HEK293 (cell line): ENCODE results near the gene XDH.

Experiments
- CTCF ChIA-PET: fragments of 350-600 bp; formaldehyde crosslinking; extraction: SDS; loops from one replicate; lab custom pipeline; 2021; ENCODE audit warnings: antibody characterized with exemption; lab: Yijun Ruan, JAX
- POLR2A ChIA-PET: fragments of 300-600 bp; formaldehyde crosslinking; extraction: SDS; loops from one replicate; lab custom pipeline; 2020; ENCODE audit warnings: antibody characterized with exemption, inconsistent platforms; lab: Yijun Ruan, JAX
- H3K27ac ChIP-seq: fragments of 200-500 bp; sonication (Bioruptor generic); 2 replicates; pipeline ENCODE4 v1.5.1; 2014; ENCODE audit warnings: low read depth, low read length, control low read depth, inconsistent platforms; ENCODE audit errors: extremely low read depth
- H3K36me3 ChIP-seq, 2 experiments: fragments of 200-500 bp in 1 of 2; sonication (Bioruptor generic) in 1 of 2; 1 replicate in 1 of 2; 2 replicates in 1 of 2; pipeline ENCODE4 v1.5.1; 2014 to 2017; ENCODE audit warnings: inconsistent platforms in 2 of 2, low read length in 2 of 2; ENCODE audit not compliant: control insufficient read depth in 2 of 2, insufficient read depth in 1 of 2
- H3K4me1 ChIP-seq: fragments of 200-500 bp; sonication (Bioruptor generic); 2 replicates; pipeline ENCODE4 v1.5.1; 2014; ENCODE audit warnings: mild to moderate bottlenecking, low read length, inconsistent platforms; ENCODE audit not compliant: control insufficient read depth, insufficient read depth
- H3K4me3 ChIP-seq: 2 replicates; pipeline ENCODE4 v1.5.1; 2011; ENCODE audit warnings: low read depth, mild to moderate bottlenecking, control low read depth, low read length, moderate library complexity
- H3K9me3 ChIP-seq: fragments of 200-500 bp; sonication (Bioruptor generic); 2 replicates; pipeline ENCODE4 v1.5.1; 2014; ENCODE audit warnings: low read depth, low read length, inconsistent platforms; ENCODE audit not compliant: control insufficient read depth, insufficient read depth
- BCL11A ChIP-seq: fragments of 450-650 bp; formaldehyde crosslinking; IDR thresholded peaks from 2 replicates; pipeline ENCODE4 v1.5.1; 2016; ENCODE audit warnings: low read depth, missing biosample characterization, missing genetic modification characterization
- BCL11B ChIP-seq: fragments of 450-650 bp; formaldehyde crosslinking; IDR thresholded peaks from 2 replicates; pipeline ENCODE4 v1.5.1; 2016; ENCODE audit warnings: low read depth, missing biosample characterization, missing genetic modification characterization
- GLI4 ChIP-seq: fragments of 450-650 bp; formaldehyde crosslinking; IDR thresholded peaks from 2 replicates; pipeline ENCODE4 v1.5.1; 2016; ENCODE audit warnings: missing biosample characterization, missing genetic modification characterization
- HOXC10 ChIP-seq: sonication (generic); formaldehyde crosslinking; IDR thresholded peaks from 2 replicates; pipeline ENCODE4 v1.8.1; 2023; ENCODE audit warnings: mild to moderate bottlenecking, missing genetic modification reagents
- ZBTB17 ChIP-seq: fragments of 450-650 bp; formaldehyde crosslinking; IDR thresholded peaks from 2 replicates; pipeline ENCODE4 v1.5.1; 2016; ENCODE audit warnings: missing biosample characterization, missing genetic modification characterization
- ZFP41 ChIP-seq: fragments of 450-650 bp; formaldehyde crosslinking; IDR thresholded peaks from 2 replicates; pipeline ENCODE4 v1.5.1; 2016; ENCODE audit warnings: missing biosample characterization, missing genetic modification characterization, borderline replicate concordance
- ZNF10 ChIP-seq: fragments of 450-650 bp; formaldehyde crosslinking; IDR thresholded peaks from 2 replicates; pipeline ENCODE4 v1.5.1; 2017; ENCODE audit warnings: missing biosample characterization, missing genetic modification characterization
- ZNF175 ChIP-seq: fragments of 450-650 bp; formaldehyde crosslinking; IDR thresholded peaks from 2 replicates; pipeline ENCODE4 v1.5.1; 2016; ENCODE audit warnings: missing biosample characterization, missing genetic modification characterization
- ZNF202 ChIP-seq: fragments of 450-650 bp; formaldehyde crosslinking; IDR thresholded peaks from 2 replicates; pipeline ENCODE4 v1.5.1; 2016; ENCODE audit warnings: missing biosample characterization, missing genetic modification characterization, borderline replicate concordance
- ZNF214 ChIP-seq: fragments of 450-650 bp; formaldehyde crosslinking; IDR thresholded peaks from 2 replicates; pipeline ENCODE4 v1.5.1; 2017; ENCODE audit warnings: missing biosample characterization, mild to moderate bottlenecking, missing genetic modification characterization, borderline replicate concordance
- ZNF311 ChIP-seq: fragments of 450-650 bp; formaldehyde crosslinking; IDR thresholded peaks from 2 replicates; pipeline ENCODE4 v1.5.1; 2017; ENCODE audit warnings: missing biosample characterization, missing genetic modification characterization, borderline replicate concordance
- ZNF324 ChIP-seq: fragments of 450-650 bp; formaldehyde crosslinking; IDR thresholded peaks from 2 replicates; pipeline ENCODE4 v1.5.1; 2016; ENCODE audit warnings: missing biosample characterization, missing genetic modification characterization
- ZNF341 ChIP-seq: fragments of 450-650 bp; formaldehyde crosslinking; IDR thresholded peaks from 2 replicates; pipeline ENCODE4; 2016; ENCODE audit warnings: low read depth, missing biosample characterization, missing genetic modification characterization
- ZNF521 ChIP-seq: fragments of 450-650 bp; formaldehyde crosslinking; IDR thresholded peaks from 2 replicates; pipeline ENCODE4 v1.5.1; 2017; ENCODE audit warnings: missing biosample characterization, mild to moderate bottlenecking, missing genetic modification characterization
- ZNF555 ChIP-seq: fragments of 450-650 bp; formaldehyde crosslinking; conservative IDR thresholded peaks from 2 replicates; pipeline ENCODE4 v1.5.1; 2017; ENCODE audit warnings: missing biosample characterization, mild to moderate bottlenecking, missing genetic modification characterization, inconsistent platforms
- ZNF600 ChIP-seq: fragments of 450-650 bp; formaldehyde crosslinking; IDR thresholded peaks from 2 replicates; pipeline ENCODE4 v1.5.1; 2016; ENCODE audit warnings: missing biosample characterization, missing genetic modification characterization
- ZNF776 ChIP-seq: fragments of 450-650 bp; formaldehyde crosslinking; IDR thresholded peaks from 2 replicates; pipeline ENCODE4 v1.5.0; 2017; ENCODE audit warnings: missing biosample characterization, missing genetic modification characterization, borderline replicate concordance
- ZNF785 ChIP-seq: fragments of 450-650 bp; formaldehyde crosslinking; IDR thresholded peaks from 2 replicates; pipeline ENCODE4 v1.5.1; 2016; ENCODE audit warnings: missing biosample characterization, missing genetic modification characterization
- ZNF843 ChIP-seq: fragments of 450-650 bp; formaldehyde crosslinking; IDR thresholded peaks from 2 replicates; pipeline ENCODE4 v1.5.1; 2016; ENCODE audit warnings: missing biosample characterization, missing genetic modification characterization
- TF ChIP-seq, protein P1 (sequence below): fragments of 450-650 bp; formaldehyde crosslinking; IDR thresholded peaks from 2 replicates; pipeline ENCODE4 v1.5.1; 2016; ENCODE audit warnings: missing biosample characterization, missing genetic modification characterization
- TF ChIP-seq, protein P2 (sequence below): fragments of 450-650 bp; formaldehyde crosslinking; IDR thresholded peaks from 2 replicates; pipeline ENCODE4; 2016; ENCODE audit warnings: missing biosample characterization, missing genetic modification characterization
- TF ChIP-seq, protein P3 (sequence below): fragments of 450-650 bp; IDR thresholded peaks from 2 replicates; pipeline ENCODE4 v1.5.1; 2018; ENCODE audit warnings: missing biosample characterization, mild to moderate bottlenecking, missing genetic modification characterization
- TF ChIP-seq, protein P4 (sequence below): sonication (generic); formaldehyde crosslinking; IDR thresholded peaks from 2 replicates; pipeline ENCODE4 v1.8.1; 2022; ENCODE audit warnings: mild to moderate bottlenecking, moderate library complexity, missing genetic modification reagents
- TF ChIP-seq, protein P5 (sequence below): fragments of 450-650 bp; formaldehyde crosslinking; conservative IDR thresholded peaks from 2 replicates; pipeline ENCODE4 v1.5.1; 2016; ENCODE audit warnings: low read depth, missing biosample characterization, missing genetic modification characterization
- TF ChIP-seq, protein P6 (sequence below): fragments of 450-650 bp; formaldehyde crosslinking; IDR thresholded peaks from 2 replicates; pipeline ENCODE4 v1.5.1; 2016; ENCODE audit warnings: missing biosample characterization, missing genetic modification characterization

XDH gene

DNA sequence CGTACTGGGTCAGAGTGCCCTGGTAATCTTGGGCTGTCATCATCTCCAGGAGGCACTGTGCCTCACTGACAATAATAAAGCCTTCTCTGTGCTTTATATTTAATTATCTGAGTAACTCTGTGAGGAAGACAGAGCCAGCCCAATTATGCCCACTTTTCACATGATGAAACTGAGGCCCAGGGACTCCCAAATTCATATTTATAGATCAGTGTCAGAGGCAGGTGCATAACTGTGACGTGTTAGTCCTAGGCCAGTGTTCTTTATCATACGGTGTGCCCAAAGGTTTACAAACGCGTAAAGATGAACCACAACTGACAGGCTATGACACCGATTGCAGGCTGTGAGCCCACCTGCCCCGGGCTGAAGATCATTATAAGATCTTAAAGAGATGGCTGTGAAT lies 65.4 kb downstream of the XDH start:
- no peak overlapping the region for H3K27ac ChIP-seq
- H3K4me1 ChIP-seq, result no peaks in the 10 kb centered on the region
- TF ChIP-seq, protein P1, sequence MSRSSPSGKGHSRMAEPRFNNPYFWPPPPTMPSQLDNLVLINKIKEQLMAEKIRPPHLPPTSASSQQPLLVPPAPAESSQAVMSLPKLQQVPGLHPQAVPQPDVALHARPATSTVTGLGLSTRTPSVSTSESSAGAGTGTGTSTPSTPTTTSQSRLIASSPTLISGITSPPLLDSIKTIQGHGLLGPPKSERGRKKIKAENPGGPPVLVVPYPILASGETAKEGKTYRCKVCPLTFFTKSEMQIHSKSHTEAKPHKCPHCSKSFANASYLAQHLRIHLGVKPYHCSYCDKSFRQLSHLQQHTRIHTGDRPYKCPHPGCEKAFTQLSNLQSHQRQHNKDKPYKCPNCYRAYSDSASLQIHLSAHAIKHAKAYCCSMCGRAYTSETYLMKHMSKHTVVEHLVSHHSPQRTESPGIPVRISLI, result no peak
- no peak for TF ChIP-seq ZNF785 (tag by site-specific recombination)
- TF ChIP-seq, protein P2, sequence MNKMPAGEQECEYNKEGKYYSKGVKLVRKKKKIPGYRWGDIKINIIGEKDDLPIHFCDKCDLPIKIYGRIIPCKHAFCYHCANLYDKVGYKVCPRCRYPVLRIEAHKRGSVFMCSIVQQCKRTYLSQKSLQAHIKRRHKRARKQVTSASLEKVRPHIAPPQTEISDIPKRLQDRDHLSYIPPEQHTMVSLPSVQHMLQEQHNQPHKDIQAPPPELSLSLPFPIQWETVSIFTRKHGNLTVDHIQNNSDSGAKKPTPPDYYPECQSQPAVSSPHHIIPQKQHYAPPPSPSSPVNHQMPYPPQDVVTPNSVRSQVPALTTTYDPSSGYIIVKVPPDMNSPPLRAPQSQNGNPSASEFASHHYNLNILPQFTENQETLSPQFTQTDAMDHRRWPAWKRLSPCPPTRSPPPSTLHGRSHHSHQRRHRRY, result no peak
- TF ChIP-seq ZNF555 (tag by site-specific recombination), result no peak
- TF ChIP-seq, protein P3, sequence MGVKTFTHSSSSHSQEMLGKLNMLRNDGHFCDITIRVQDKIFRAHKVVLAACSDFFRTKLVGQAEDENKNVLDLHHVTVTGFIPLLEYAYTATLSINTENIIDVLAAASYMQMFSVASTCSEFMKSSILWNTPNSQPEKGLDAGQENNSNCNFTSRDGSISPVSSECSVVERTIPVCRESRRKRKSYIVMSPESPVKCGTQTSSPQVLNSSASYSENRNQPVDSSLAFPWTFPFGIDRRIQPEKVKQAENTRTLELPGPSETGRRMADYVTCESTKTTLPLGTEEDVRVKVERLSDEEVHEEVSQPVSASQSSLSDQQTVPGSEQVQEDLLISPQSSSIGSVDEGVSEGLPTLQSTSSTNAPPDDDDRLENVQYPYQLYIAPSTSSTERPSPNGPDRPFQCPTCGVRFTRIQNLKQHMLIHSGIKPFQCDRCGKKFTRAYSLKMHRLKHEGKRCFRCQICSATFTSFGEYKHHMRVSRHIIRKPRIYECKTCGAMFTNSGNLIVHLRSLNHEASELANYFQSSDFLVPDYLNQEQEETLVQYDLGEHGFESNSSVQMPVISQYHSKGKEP (tag by site-specific recombination), result no peak
- TF ChIP-seq BCL11B (tag by site-specific recombination), result no peak
- no peak for TF ChIP-seq BCL11A (tag by site-specific recombination)
- no peak for TF ChIP-seq ZBTB17 (tag by site-specific recombination)
- no peak for TF ChIP-seq HOXC10
- no peak for TF ChIP-seq ZNF341
- TF ChIP-seq ZNF202 (tag by site-specific recombination), result no peak
- no peak for TF ChIP-seq ZNF324 (tag by site-specific recombination)
- TF ChIP-seq, protein P4, sequence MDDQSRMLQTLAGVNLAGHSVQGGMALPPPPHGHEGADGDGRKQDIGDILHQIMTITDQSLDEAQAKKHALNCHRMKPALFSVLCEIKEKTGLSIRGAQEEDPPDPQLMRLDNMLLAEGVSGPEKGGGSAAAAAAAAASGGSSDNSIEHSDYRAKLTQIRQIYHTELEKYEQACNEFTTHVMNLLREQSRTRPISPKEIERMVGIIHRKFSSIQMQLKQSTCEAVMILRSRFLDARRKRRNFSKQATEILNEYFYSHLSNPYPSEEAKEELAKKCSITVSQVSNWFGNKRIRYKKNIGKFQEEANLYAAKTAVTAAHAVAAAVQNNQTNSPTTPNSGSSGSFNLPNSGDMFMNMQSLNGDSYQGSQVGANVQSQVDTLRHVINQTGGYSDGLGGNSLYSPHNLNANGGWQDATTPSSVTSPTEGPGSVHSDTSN (CRISPR knock-in tag), result no peak
- no peak for TF ChIP-seq ZNF175
- TF ChIP-seq ZNF521 (tag by site-specific recombination), result no peak
- TF ChIP-seq ZNF311 (tag by site-specific recombination), result no peak
- TF ChIP-seq ZNF776 (tag by site-specific recombination), result no peak
- no peak for TF ChIP-seq GLI4 (tag by site-specific recombination)
- no peak for TF ChIP-seq ZNF214 (tag by site-specific recombination)
- H3K9me3 ChIP-seq, result no peaks in the 10 kb centered on the region
- no peak overlapping the region for H3K4me3 ChIP-seq
- CTCF ChIA-PET, result interaction anchor here (1.2 kb wide), 1 partner anchor 15 kb away, joined by 4 read pairs; no protein-coding TSS in a partner anchor
- no peaks in the 10 kb centered on the region for H3K36me3 ChIP-seq
- POLR2A ChIA-PET, result no interaction called here

DNA sequence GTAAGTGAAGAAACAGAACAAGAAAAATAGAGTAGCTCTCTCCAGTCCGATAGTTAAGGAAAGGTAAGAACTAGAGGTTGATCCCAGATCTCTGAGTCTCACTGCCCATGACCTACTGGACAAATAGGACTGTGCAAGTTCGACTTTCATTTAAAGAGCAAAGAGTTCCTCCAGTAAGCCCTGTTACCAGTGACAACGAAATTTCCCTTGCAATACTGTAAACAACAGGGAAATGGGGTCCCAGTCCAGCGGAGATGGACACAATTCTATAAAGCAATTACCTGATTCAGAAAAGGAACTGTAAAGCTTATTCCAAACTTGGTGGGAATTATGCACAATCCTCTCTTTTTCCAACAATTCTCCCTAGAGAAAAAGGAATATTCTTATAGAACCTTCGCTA lies 65.9 kb downstream of the XDH start:
- no peaks in the 10 kb centered on the region for H3K4me1 ChIP-seq
- POLR2A ChIA-PET, result no interaction called here
- CTCF ChIA-PET, result no interaction called here
- TF ChIP-seq ZNF600 (tag by site-specific recombination) (no peak), ZNF10 (tag by site-specific recombination) (no peak), ZNF843 (no peak), ZFP41 (tag by site-specific recombination) (no peak)
- TF ChIP-seq, protein P5, sequence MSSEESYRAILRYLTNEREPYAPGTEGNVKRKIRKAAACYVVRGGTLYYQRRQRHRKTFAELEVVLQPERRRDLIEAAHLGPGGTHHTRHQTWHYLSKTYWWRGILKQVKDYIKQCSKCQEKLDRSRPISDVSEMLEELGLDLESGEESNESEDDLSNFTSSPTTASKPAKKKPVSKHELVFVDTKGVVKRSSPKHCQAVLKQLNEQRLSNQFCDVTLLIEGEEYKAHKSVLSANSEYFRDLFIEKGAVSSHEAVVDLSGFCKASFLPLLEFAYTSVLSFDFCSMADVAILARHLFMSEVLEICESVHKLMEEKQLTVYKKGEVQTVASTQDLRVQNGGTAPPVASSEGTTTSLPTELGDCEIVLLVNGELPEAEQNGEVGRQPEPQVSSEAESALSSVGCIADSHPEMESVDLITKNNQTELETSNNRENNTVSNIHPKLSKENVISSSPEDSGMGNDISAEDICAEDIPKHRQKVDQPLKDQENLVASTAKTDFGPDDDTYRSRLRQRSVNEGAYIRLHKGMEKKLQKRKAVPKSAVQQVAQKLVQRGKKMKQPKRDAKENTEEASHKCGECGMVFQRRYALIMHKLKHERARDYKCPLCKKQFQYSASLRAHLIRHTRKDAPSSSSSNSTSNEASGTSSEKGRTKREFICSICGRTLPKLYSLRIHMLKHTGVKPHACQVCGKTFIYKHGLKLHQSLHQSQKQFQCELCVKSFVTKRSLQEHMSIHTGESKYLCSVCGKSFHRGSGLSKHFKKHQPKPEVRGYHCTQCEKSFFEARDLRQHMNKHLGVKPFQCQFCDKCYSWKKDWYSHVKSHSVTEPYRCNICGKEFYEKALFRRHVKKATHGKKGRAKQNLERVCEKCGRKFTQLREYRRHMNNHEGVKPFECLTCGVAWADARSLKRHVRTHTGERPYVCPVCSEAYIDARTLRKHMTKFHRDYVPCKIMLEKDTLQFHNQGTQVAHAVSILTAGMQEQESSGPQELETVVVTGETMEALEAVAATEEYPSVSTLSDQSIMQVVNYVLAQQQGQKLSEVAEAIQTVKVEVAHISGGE (tag by site-specific recombination), result no peak
- TF ChIP-seq, protein P6, sequence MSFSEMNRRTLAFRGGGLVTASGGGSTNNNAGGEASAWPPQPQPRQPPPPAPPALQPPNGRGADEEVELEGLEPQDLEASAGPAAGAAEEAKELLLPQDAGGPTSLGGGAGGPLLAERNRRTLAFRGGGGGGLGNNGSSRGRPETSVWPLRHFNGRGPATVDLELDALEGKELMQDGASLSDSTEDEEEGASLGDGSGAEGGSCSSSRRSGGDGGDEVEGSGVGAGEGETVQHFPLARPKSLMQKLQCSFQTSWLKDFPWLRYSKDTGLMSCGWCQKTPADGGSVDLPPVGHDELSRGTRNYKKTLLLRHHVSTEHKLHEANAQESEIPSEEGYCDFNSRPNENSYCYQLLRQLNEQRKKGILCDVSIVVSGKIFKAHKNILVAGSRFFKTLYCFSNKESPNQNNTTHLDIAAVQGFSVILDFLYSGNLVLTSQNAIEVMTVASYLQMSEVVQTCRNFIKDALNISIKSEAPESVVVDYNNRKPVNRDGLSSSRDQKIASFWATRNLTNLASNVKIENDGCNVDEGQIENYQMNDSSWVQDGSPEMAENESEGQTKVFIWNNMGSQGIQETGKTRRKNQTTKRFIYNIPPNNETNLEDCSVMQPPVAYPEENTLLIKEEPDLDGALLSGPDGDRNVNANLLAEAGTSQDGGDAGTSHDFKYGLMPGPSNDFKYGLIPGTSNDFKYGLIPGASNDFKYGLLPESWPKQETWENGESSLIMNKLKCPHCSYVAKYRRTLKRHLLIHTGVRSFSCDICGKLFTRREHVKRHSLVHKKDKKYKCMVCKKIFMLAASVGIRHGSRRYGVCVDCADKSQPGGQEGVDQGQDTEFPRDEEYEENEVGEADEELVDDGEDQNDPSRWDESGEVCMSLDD (tag by site-specific recombination), result no peak

More for the DNA sequence above, 65.9 kb downstream of the XDH start:
- no peak overlapping the region for H3K27ac ChIP-seq
- no peaks in the 10 kb centered on the region for H3K36me3 ChIP-seq
- no peaks in the 10 kb centered on the region for H3K9me3 ChIP-seq
- H3K4me3 ChIP-seq, result no peak overlapping the region
